ENCODE data around the gene JARID2.

DNA sequence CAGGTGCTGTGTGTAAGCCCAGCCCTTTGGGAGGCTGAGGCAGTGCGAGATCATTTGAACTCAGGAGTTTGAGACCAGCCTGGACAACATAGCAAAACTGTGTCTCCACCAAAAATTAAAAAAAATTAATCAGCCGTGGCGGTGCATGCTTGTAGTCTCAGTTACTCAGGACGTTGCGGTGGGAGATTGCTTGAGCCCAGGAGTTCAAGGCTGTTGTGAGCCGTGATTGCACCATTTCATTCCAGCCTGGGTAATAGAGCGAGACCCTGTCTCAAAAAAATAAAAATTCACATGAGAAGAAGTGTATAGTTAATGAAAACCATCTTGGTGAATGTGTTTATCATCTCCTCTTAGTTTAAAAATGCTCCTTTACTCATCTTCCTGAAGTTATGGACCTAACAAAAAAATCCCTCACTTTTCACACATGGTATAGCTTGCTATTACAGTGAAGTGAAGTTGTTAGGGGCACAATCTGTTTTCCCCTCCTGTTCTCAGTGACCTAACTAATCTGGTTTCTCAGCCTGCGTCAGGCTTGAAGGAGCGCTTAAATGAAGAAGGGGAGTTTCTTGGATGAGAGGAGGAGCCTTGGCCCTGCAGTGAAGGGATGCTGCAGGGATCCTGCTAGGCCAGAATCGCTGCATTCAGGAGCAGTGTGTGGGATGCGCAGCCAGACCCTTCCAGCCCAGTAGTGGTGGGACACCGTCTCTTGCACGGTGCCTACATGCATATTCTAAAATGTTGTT lies 45.3 kb downstream of the JARID2 start:
- TF ChIP-seq, protein P1, sequence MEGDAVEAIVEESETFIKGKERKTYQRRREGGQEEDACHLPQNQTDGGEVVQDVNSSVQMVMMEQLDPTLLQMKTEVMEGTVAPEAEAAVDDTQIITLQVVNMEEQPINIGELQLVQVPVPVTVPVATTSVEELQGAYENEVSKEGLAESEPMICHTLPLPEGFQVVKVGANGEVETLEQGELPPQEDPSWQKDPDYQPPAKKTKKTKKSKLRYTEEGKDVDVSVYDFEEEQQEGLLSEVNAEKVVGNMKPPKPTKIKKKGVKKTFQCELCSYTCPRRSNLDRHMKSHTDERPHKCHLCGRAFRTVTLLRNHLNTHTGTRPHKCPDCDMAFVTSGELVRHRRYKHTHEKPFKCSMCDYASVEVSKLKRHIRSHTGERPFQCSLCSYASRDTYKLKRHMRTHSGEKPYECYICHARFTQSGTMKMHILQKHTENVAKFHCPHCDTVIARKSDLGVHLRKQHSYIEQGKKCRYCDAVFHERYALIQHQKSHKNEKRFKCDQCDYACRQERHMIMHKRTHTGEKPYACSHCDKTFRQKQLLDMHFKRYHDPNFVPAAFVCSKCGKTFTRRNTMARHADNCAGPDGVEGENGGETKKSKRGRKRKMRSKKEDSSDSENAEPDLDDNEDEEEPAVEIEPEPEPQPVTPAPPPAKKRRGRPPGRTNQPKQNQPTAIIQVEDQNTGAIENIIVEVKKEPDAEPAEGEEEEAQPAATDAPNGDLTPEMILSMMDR (IDR thresholded peaks at IDR 0.05 in 4 of 5, conservative IDR thresholded peaks at IDR 0.05 in 1 of 5), result no peak
- TF ChIP-seq POLR2A (IDR thresholded peaks at IDR 0.05), result no peak

Measured in gastrocnemius medialis (tissue), 4 donors.